ENCODE results near the gene HAAO. TPM values are rescaled to one million over a fixed set of nuclear protein-coding genes. Genes with fewer than 3 reads are reported as not detected.
A peak's percentile ranks its signal among the peaks of the same experiment; 100 is the strongest.
"Not testable (repeated sequence)": the region's sequence is repeated elsewhere in the genome, so short reads cannot be mapped to it uniquely, and the experiment has no call there.

HAAO gene
- polyA plus RNA-seq, 3 donors from 2014 or later: 0.50 TPM; not detected in 2

DNA sequence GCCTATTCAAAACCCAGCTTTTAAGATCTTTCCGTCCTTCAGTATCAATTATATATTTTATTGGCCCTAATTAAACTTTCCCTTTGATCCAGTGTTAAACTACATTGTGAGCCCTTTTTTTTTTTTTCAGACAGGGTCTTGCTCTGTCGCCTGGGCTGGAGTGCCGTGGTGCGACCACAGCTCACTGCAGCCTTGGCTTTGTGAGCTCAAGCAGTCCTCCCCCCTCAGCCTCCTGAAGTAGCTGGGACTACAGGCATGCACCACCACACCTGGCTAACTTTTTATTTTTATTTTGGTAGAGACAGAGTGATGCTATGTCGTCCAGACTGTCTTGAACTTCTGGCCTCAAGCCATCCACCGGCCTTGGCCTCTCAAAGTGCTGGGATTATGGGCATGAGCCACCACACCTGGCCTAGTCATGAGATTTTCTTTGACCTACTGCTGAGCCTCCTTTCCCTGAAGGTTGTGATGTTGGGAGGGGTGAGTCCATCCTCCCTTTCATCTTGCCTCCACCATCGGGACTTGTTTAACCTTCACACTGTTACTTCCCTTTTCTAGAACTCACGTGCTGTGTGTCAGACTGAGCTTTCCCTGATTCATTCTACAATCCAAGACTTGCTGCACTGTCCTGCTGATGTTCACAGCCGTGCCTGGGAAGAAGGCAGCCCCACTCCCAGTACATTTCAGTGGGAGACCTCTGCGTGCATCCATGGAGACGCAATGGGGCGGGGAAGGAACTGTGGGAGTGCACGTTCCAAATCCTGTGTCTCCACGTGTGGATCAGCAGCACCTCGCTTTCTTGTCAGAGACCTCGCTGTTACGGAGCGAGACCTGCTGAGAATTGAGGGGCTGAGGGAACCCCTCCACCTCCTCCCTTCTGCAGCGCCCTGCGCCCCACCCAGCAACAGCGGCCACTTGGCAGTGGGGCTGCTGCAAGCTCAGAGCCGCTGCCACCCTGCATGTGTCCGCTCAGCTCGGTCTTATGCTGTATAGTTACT is 39.3 kb downstream of the HAAO start:
- H3K27ac Mint-ChIP-seq: peak overlapping the region; percentile 49 to 89 (median 82)
- peaks cover 0 to 2% (median 2%) of the 10 kb centered on the region in 3 donors for H3K27me3 Mint-ChIP-seq (ENCODE audit: low read depth in 3 of 3)
- no peak for DNase-seq
- H3K9me3 Mint-ChIP-seq: no peaks in the 10 kb centered on the region
- peak overlapping the region in 1 of 5 donors; percentile 49 for H3K4me3 Mint-ChIP-seq
- H3K4me1 Mint-ChIP-seq: peaks cover 28% of the 10 kb centered on the region in 2 donors
- H3K36me3 Mint-ChIP-seq: peaks cover 0 to 9% (median 3%) of the 10 kb centered on the region in 3 donors

DNA sequence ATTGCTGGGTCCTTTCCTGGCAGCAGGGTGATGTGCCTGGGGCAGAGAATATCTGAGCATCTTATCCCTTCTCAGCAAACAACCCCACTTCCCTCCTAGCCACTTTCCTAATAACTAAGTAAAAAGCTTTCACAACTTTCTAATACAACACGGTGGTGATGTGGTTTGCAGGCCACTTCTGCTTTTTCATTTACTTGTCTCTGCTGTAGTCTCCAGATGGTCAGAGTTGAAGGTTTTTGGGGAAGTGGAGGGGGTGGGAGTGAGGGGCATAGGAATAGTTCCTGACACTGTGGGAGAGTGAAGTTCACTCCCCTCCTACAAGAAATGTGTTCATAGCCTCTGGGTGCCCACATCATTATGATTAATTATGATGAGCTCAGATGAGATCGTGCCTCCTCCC is 40.1 kb downstream of the HAAO start:
- Mint-ChIP-seq H3K4me3 (no peak overlapping the region), H3K4me1 (peaks cover 28% of the 10 kb centered on the region in 2 donors), H3K27me3 (ENCODE audit: low read depth in 3 of 3) (peaks cover 0 to 2% (median 2%) of the 10 kb centered on the region in 3 donors), H3K9me3 (no peaks in the 10 kb centered on the region), H3K36me3 (peaks cover 0 to 9% (median 3%) of the 10 kb centered on the region in 3 donors), H3K27ac (peak overlapping the region in 3 of 6 donors; percentile 35 to 78 (median 71))
- peak in 1 of 3 donors; percentile 3 for DNase-seq

- DNase-seq: no peak
- H3K36me3 Mint-ChIP-seq: peaks cover 0 to 9% (median 3%) of the 10 kb centered on the region in 3 donors
- H3K4me1 Mint-ChIP-seq: peaks cover 17% of the 10 kb centered on the region in 2 donors
Observed at GRCh38 chr2:42748840-42749239, 43.5 kb downstream of the HAAO start.

DNA sequence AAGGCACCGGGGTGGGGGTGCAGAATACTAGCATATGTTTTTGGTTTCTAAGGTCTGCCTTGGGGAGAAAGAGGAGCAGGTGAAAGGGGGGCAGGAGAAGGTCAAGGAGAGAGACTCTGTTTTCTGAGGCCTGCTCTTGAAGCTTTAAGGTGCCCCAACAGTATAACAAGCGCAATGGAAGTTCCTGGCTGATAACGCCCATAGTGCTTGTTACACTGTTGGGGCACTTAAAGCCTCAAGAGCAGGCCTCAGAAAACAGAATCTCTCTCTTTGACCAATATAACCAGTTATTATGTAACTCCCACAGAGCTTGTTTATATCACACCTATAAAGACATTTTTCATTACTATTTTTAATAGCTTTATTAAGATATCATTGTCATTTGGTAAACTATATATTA is 45.0 kb downstream of the HAAO start:
- DNase-seq: no peak
- no peaks in the 10 kb centered on the region for H3K9me3 Mint-ChIP-seq
- H3K4me1 Mint-ChIP-seq: peaks cover 3 to 4% of the 10 kb centered on the region in 2 donors
- no peak overlapping the region for H3K27ac Mint-ChIP-seq
- peaks cover 0 to 2% (median 0%) of the 10 kb centered on the region in 3 donors for H3K27me3 Mint-ChIP-seq (ENCODE audit: low read depth in 3 of 3)
- H3K36me3 Mint-ChIP-seq: peaks cover 9 to 16% (median 13%) of the 10 kb centered on the region in 3 donors
- no peak overlapping the region for H3K4me3 Mint-ChIP-seq

More at GRCh38 chr2:42748840-42749239, 43.5 kb downstream of the HAAO start:
- no peaks in the 10 kb centered on the region for H3K9me3 Mint-ChIP-seq
- no peak overlapping the region for H3K27ac Mint-ChIP-seq
- H3K27me3 Mint-ChIP-seq (ENCODE audit: low read depth in 3 of 3): peaks cover 0 to 2% (median 0%) of the 10 kb centered on the region in 3 donors
- H3K4me3 Mint-ChIP-seq: no peak overlapping the region

- peaks cover 16 to 26% (median 17%) of the 10 kb centered on the region in 3 donors for H3K36me3 Mint-ChIP-seq
- no peak for DNase-seq
- no peak overlapping the region for H3K27ac Mint-ChIP-seq
- H3K4me1 Mint-ChIP-seq: no peaks in the 10 kb centered on the region
- H3K4me3 Mint-ChIP-seq: no peak overlapping the region
- H3K9me3 Mint-ChIP-seq: no peaks in the 10 kb centered on the region
- peaks cover 0 to 2% (median 0%) of the 10 kb centered on the region in 3 donors for H3K27me3 Mint-ChIP-seq (ENCODE audit: low read depth in 3 of 3)
Observed at GRCh38 chr2:42744545-42745082, 47.8 kb downstream of the HAAO start.

GRCh38 chr2:42743659-42743990 is 48.8 kb downstream of the HAAO start:
- DNase-seq: no peak
- H3K36me3 Mint-ChIP-seq: peaks cover 20 to 28% (median 24%) of the 10 kb centered on the region in 3 donors
- H3K9me3 Mint-ChIP-seq: peaks cover 0 to 3% (median 0%) of the 10 kb centered on the region in 6 donors
- H3K27me3 Mint-ChIP-seq (ENCODE audit: low read depth in 3 of 3): no peaks in the 10 kb centered on the region
- H3K4me3 Mint-ChIP-seq: no peak overlapping the region
- H3K27ac Mint-ChIP-seq: no peak overlapping the region
- peaks cover 0 to 2% of the 10 kb centered on the region in 2 donors for H3K4me1 Mint-ChIP-seq

DNA sequence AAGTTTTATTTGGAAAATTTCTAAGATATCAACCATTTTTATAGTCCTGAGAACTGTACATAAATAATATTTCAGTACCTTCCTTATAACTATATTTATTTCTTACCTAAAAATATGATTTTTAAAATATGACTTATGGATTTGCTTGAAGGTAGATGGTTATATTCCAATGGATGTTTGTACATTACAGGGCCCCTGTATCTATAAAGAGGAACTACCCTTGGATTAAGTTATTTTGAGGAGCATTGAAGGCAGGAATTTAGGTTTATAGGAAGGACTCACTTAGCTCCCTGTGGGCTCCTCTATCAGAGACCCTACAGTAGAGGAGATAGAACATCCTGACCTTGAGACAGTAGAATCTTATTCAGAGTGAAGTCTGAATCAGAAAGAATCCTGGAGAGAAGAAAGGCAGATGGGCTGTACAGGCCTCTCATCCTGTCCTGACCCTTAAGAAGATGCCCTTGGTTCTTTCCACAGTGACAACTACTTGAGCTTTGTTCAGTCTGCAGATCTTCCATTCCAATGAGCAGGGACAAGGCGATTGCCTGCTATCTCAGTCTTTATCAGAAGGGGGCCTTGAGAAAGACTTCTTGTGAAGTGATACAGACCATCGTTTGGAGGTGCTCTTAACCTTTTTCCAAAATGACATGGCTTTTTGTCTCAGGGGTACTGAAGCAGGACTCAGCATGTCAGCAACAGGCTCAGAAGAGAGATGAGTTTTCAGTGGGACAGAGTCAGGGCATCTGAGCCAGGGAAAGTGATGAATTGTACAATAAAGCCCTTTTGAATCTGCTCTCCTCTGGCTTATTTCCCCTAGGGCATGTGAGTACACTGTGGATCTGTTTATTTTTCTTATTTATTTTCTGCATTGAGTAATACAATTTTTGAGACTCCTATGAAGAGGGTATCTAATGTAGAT is 49.4 kb downstream of the HAAO start:
- Mint-ChIP-seq H3K4me3 (no peak overlapping the region), H3K36me3 (peaks cover 24 to 30% (median 28%) of the 10 kb centered on the region in 3 donors), H3K9me3 (peaks cover 0 to 3% (median 0%) of the 10 kb centered on the region in 6 donors), H3K4me1 (peaks cover 0 to 2% of the 10 kb centered on the region in 2 donors), H3K27ac (peak overlapping the region in 1 of 6 donors; percentile 33), H3K27me3 (ENCODE audit: low read depth in 3 of 3) (no peaks in the 10 kb centered on the region)
- DNase-seq: no peak

GRCh38 chr2:42741140-42741539 is 51.2 kb downstream of the HAAO start:
- Mint-ChIP-seq H3K27me3 (ENCODE audit: low read depth in 3 of 3) (peaks cover 0 to under 1% (median 0%) of the 10 kb centered on the region in 3 donors), H3K4me3 (no peak overlapping the region), H3K36me3 (peaks cover 35 to 42% (median 40%) of the 10 kb centered on the region in 3 donors), H3K27ac (no peak overlapping the region), H3K9me3 (peaks cover 0 to 4% (median under 1%) of the 10 kb centered on the region in 6 donors), H3K4me1 (peaks cover 0 to 2% of the 10 kb centered on the region in 2 donors)
- DNase-seq: no peak

GRCh38 chr2:42736598-42737322 is 55.6 kb downstream of the HAAO start:
- Mint-ChIP-seq H3K4me3 (no peak overlapping the region), H3K27ac (no peak overlapping the region), H3K9me3 (peaks cover 13 to 27% (median 22%) of the 10 kb centered on the region in 6 donors), H3K36me3 (peaks cover 60 to 72% (median 69%) of the 10 kb centered on the region in 3 donors), H3K27me3 (ENCODE audit: low read depth in 3 of 3) (peaks cover 0 to 4% (median 0%) of the 10 kb centered on the region in 3 donors), H3K4me1 (peaks cover 0 to 2% of the 10 kb centered on the region in 2 donors)
- DNase-seq: no peak

- Mint-ChIP-seq H3K9me3 (peaks cover 15 to 25% (median 22%) of the 10 kb centered on the region in 6 donors), H3K36me3 (peaks cover 51 to 83% (median 75%) of the 10 kb centered on the region in 3 donors), H3K4me3 (no peak overlapping the region), H3K27ac (no peak overlapping the region), H3K4me1 (no peaks in the 10 kb centered on the region), H3K27me3 (ENCODE audit: low read depth in 3 of 3) (peaks cover 0 to 4% (median 0%) of the 10 kb centered on the region in 3 donors)
- DNase-seq: no peak
Observed at GRCh38 chr2:42733852-42734251, 58.5 kb downstream of the HAAO start.

DNA sequence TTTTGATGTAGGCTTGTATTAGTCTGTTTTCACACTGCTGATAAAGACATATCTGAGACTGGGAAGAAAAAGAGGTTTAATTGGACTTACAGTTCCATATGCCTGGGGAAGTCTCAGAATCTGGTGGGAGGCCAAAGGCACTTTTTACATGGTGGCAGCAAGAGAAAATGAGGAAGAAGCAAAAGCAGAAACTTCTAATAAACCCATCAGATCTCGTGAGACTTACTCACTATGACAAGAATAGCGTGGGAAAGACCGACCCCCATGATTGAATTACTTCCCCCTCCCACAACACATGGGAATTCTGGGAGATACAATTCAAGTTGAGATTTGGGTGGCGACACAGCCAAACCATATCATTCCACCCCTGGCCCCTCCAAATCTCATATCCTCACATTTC is 61.1 kb downstream of the HAAO start:
- H3K4me1 Mint-ChIP-seq; H3K4me3 Mint-ChIP-seq; DNase-seq; H3K27ac Mint-ChIP-seq; H3K27me3 Mint-ChIP-seq (ENCODE audit: low read depth in 3 of 3): not testable (repeated sequence)
- peaks cover 40 to 66% (median 65%) of the 10 kb centered on the region in 3 donors for H3K36me3 Mint-ChIP-seq
- H3K9me3 Mint-ChIP-seq: peaks cover 15 to 25% (median 22%) of the 10 kb centered on the region in 6 donors

- H3K36me3 Mint-ChIP-seq: peaks cover 18 to 33% (median 32%) of the 10 kb centered on the region in 3 donors
- H3K27ac Mint-ChIP-seq: no peak overlapping the region
- H3K4me3 Mint-ChIP-seq: no peak overlapping the region
- no peaks in the 10 kb centered on the region for H3K27me3 Mint-ChIP-seq (ENCODE audit: low read depth in 3 of 3)
- peaks cover 0 to 5% (median 0%) of the 10 kb centered on the region in 6 donors for H3K9me3 Mint-ChIP-seq
- no peaks in the 10 kb centered on the region for H3K4me1 Mint-ChIP-seq
- DNase-seq: no peak
Observed at GRCh38 chr2:42726680-42727079, 65.7 kb downstream of the HAAO start.

All from immature natural killer cell (primary cell).